ENCODE results near the gene EPHB2. TPM values are rescaled to one million over a fixed set of nuclear protein-coding genes. Genes with fewer than 3 reads are reported as not detected.

EPHB2 gene
- polyA plus RNA-seq, 4 donors, result 1.1 to 52.5 (median 15.8) TPM

DNA sequence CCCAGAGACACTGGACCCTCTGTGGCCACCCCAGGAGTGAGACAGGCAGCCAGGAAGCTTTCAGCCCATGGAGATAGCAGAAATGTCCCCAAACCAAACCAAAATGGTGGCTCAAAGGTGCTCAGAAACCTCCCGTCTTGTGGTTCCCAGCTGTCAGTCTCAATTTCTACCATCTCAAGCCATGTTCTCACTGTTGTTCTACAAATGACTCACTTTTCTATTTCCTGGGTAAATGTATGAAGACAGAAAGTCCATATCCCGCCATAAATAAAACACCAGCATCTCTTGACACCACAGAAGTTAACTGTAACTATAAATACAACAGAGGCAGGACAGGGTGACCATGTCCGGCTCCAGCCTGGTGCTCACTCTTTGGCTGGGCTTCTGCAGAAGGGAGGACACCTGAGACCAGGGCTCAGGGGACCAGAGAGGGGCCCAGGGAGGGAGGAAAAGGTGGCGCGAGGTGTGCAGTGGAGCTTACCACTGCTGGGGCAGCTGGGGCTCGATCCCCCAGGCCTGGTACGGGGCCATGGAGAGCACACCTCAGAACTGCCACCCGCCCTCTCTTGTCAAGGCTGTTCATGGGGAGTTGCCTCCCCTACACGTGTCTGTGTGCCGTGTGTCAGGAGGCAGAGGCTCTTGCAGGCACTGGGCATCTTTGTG is 43.6 kb downstream of the EPHB2 start:
- Histone ChIP-seq H3K36me3 (ENCODE audit: control insufficient read depth in 3 of 3, insufficient read depth in 2 of 3, low read depth in 1 of 3, low read length in 3 of 3) (peaks cover 0 to 32% (median 0%) of the 10 kb centered on the region in 3 donors), H3K9me3 (ENCODE audit: control insufficient read depth in 2 of 2, insufficient read depth in 1 of 2, low read depth in 1 of 2, low read length in 1 of 2) (no peaks in the 10 kb centered on the region), H3K27me3 (ENCODE audit: control insufficient read depth in 3 of 3, insufficient read depth in 3 of 3, low read length in 3 of 3) (no peaks in the 10 kb centered on the region), H3K27ac (ENCODE audit: low read depth in 1 of 3, low read length in 2 of 3) (no peak overlapping the region), H3K4me3 (ENCODE audit: low read depth in 1 of 3, low read length in 3 of 3) (no peak overlapping the region), H3K4me1 (ENCODE audit: control insufficient read depth in 3 of 3, insufficient read depth in 2 of 3, low read depth in 1 of 3, low read length in 2 of 3) (peaks cover 0 to 13% (median 3%) of the 10 kb centered on the region in 3 donors)
- FAIRE-seq (no peak), DNase-seq (no peak)
- WGBS, 3 donors, result 71 to 77% (median 72%) methylated on average over 10 of the region's 10 CpGs

DNA sequence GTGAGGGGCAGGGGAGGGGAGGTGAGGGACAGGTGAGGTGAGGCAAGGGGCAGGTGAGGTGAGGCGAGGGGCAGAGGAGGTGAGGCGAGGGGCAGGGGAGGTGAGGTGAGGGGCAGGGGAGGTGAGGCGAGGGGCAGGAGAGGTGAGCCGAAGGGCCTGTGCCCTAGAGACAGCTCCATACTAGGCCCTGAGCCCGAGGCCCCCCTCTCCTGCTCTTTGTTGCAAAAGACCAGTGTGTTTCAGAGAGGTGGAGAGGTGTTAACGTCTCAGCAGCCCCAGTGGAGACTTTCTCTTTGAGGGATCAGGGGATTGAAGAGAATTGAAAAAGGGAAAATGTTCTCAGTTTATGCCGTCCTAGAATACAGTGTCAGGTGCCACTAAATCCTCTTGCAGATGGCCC is 44.2 kb downstream of the EPHB2 start:
- DNase-seq, result no peak
- H3K36me3 ChIP-seq (ENCODE audit: control insufficient read depth in 3 of 3, insufficient read depth in 2 of 3, low read depth in 1 of 3, low read length in 3 of 3), result peaks cover 0 to 32% (median 0%) of the 10 kb centered on the region in 3 donors
- no peaks in the 10 kb centered on the region for H3K27me3 ChIP-seq (ENCODE audit: control insufficient read depth in 3 of 3, insufficient read depth in 3 of 3, low read length in 3 of 3)
- H3K9me3 ChIP-seq (ENCODE audit: control insufficient read depth in 2 of 2, insufficient read depth in 1 of 2, low read depth in 1 of 2, low read length in 1 of 2), result no peaks in the 10 kb centered on the region
- no peak overlapping the region for H3K4me3 ChIP-seq (ENCODE audit: low read depth in 1 of 3, low read length in 3 of 3)
- no peak overlapping the region for H3K27ac ChIP-seq (ENCODE audit: low read depth in 1 of 3, low read length in 2 of 3)
- 42 to 67% (median 57%) methylated on average over 7 of the region's 7 CpGs for WGBS, 3 donors
- FAIRE-seq, result no peak
- peaks cover 0 to 12% (median 3%) of the 10 kb centered on the region in 3 donors for H3K4me1 ChIP-seq (ENCODE audit: control insufficient read depth in 3 of 3, insufficient read depth in 2 of 3, low read depth in 1 of 3, low read length in 2 of 3)

DNA sequence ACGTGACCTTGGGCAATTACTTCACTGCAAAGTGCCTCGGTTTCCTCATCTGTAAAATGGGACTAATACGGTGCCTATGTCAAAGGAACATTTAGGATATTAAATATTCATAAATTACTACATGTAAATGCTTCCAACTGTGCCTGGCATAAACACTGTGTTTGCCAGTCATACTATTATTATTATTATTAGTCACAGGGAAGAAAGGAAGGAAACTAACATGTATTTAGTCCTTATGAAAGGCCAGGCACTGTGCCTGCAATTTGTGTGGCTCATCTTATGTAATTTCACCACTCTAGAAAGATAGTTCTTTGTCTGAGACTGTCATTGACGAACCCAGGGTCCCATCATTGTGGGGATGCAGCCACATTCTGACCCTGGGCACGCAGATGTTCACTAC is 45.0 kb downstream of the EPHB2 start:
- no peaks in the 10 kb centered on the region for H3K9me3 ChIP-seq (ENCODE audit: control insufficient read depth in 2 of 2, insufficient read depth in 1 of 2, low read depth in 1 of 2, low read length in 1 of 2)
- no peak overlapping the region for H3K4me3 ChIP-seq (ENCODE audit: low read depth in 1 of 3, low read length in 3 of 3)
- DNase-seq, result no peak
- H3K4me1 ChIP-seq (ENCODE audit: control insufficient read depth in 3 of 3, insufficient read depth in 2 of 3, low read depth in 1 of 3, low read length in 2 of 3), result peaks cover 0 to 5% (median 0%) of the 10 kb centered on the region in 3 donors
- H3K27me3 ChIP-seq (ENCODE audit: control insufficient read depth in 3 of 3, insufficient read depth in 3 of 3, low read length in 3 of 3), result no peaks in the 10 kb centered on the region
- peaks cover 0 to 40% (median 0%) of the 10 kb centered on the region in 3 donors for H3K36me3 ChIP-seq (ENCODE audit: control insufficient read depth in 3 of 3, insufficient read depth in 2 of 3, low read depth in 1 of 3, low read length in 3 of 3)
- FAIRE-seq, result no peak
- 58 to 71% (median 65%) methylated on average over 5 of the region's 5 CpGs for WGBS, 3 donors
- no peak overlapping the region for H3K27ac ChIP-seq (ENCODE audit: low read depth in 1 of 3, low read length in 2 of 3)

DNA sequence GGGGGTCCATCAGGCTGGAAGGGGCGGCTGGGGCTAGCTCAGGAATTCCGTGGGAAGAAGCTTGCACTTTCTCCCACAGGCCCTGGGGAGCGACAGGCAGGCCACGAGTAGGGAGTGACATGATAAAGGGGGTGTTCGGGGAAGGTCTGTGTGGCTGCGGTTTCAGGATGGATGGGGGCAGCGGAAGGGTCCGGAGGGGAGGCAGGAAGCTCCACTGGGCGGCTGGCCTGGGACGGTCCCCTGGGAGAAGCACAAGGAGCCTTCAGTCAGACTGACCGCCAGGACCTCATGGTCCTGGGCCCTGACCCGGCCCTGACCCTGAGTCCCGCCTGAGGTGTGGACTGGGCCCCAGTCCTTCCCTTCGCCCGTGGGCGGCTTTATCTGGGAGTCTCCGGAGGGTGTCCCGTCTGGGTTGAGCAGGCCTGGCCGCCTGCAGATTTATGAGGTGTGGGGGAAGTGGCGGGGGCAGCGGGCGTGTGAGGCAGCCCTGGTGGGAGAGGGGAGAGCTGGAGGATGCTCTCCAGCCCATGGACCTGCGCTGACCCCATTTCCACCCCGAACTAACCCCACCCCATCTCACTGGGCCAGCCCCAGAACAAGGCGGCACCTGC is 45.6 kb downstream of the EPHB2 start:
- Histone ChIP-seq H3K9me3 (ENCODE audit: control insufficient read depth in 2 of 2, insufficient read depth in 1 of 2, low read depth in 1 of 2, low read length in 1 of 2) (no peaks in the 10 kb centered on the region), H3K27ac (ENCODE audit: low read depth in 1 of 3, low read length in 2 of 3) (no peak overlapping the region), H3K36me3 (ENCODE audit: control insufficient read depth in 3 of 3, insufficient read depth in 2 of 3, low read depth in 1 of 3, low read length in 3 of 3) (peaks cover 0 to 46% (median 0%) of the 10 kb centered on the region in 3 donors), H3K4me3 (ENCODE audit: low read depth in 1 of 3, low read length in 3 of 3) (no peak overlapping the region), H3K4me1 (ENCODE audit: control insufficient read depth in 3 of 3, insufficient read depth in 2 of 3, low read depth in 1 of 3, low read length in 2 of 3) (no peaks in the 10 kb centered on the region), H3K27me3 (ENCODE audit: control insufficient read depth in 3 of 3, insufficient read depth in 3 of 3, low read length in 3 of 3) (no peaks in the 10 kb centered on the region)
- DNase-seq, result no peak
- no peak for FAIRE-seq
- 70 to 85% (median 71%) methylated on average over 16 to 25 of the region's 25 CpGs for WGBS, 3 donors

DNA sequence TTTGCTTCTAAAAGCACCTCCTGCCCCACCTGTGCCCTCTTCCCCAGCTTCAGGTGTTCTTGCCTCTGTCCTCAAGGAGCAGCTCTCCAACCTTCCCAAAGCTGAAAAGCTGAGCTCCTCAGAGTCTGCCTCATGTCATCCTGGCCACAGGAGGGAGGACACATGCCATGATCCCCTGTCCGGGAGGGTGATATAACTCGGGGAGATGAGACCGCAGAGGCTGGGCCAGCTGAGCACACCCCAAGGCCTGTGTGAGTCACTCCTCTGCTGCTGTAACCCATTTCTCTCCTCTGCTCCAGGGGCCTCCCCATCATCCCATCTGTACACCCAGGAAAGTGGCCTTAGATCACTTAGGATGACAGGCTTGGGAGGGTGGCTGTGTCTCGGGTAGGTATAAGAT is 49.8 kb downstream of the EPHB2 start:
- H3K27ac ChIP-seq (ENCODE audit: low read depth in 1 of 3, low read length in 2 of 3), result no peak overlapping the region
- 36 to 65% (median 57%) methylated on average over 4 of the region's 4 CpGs for WGBS, 3 donors
- H3K27me3 ChIP-seq (ENCODE audit: control insufficient read depth in 3 of 3, insufficient read depth in 3 of 3, low read length in 3 of 3), result no peaks in the 10 kb centered on the region
- peaks cover 0 to 7% (median 0%) of the 10 kb centered on the region in 3 donors for H3K4me1 ChIP-seq (ENCODE audit: control insufficient read depth in 3 of 3, insufficient read depth in 2 of 3, low read depth in 1 of 3, low read length in 2 of 3)
- H3K36me3 ChIP-seq (ENCODE audit: control insufficient read depth in 3 of 3, insufficient read depth in 2 of 3, low read depth in 1 of 3, low read length in 3 of 3), result peaks cover 0 to 54% (median 0%) of the 10 kb centered on the region in 3 donors
- H3K4me3 ChIP-seq (ENCODE audit: low read depth in 1 of 3, low read length in 3 of 3), result no peak overlapping the region
- H3K9me3 ChIP-seq (ENCODE audit: control insufficient read depth in 2 of 2, insufficient read depth in 1 of 2, low read depth in 1 of 2, low read length in 1 of 2), result no peaks in the 10 kb centered on the region
- DNase-seq, result no peak
- FAIRE-seq, result no peak

DNA sequence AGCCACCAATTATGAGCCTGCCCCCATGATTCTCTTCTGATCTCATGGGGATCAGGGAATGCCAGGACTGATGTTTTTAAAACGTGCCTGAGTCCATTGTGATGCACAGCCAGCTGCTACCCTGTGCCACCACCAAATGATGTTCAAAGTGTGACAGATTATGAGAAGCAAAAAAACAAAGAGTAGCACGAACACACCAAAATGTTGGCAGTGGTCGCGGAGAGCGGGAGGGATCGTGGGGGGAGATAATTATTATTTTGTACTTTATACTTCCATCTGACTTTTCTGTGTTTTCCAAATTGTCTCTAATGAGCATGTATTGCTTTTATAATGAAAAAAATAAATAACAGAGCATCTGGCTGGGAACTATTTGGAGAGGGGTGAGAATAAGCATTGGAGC is 50.5 kb downstream of the EPHB2 start:
- WGBS, 3 donors, result 76 to 83% (median 79%) methylated on average over 6 of the region's 6 CpGs
- no peak for FAIRE-seq
- Histone ChIP-seq H3K4me3 (ENCODE audit: low read depth in 1 of 3, low read length in 3 of 3) (no peak overlapping the region), H3K4me1 (ENCODE audit: control insufficient read depth in 3 of 3, insufficient read depth in 2 of 3, low read depth in 1 of 3, low read length in 2 of 3) (peaks cover 0 to 7% (median 0%) of the 10 kb centered on the region in 3 donors), H3K9me3 (ENCODE audit: control insufficient read depth in 2 of 2, insufficient read depth in 1 of 2, low read depth in 1 of 2, low read length in 1 of 2) (no peaks in the 10 kb centered on the region), H3K27me3 (ENCODE audit: control insufficient read depth in 3 of 3, insufficient read depth in 3 of 3, low read length in 3 of 3) (no peaks in the 10 kb centered on the region), H3K36me3 (ENCODE audit: control insufficient read depth in 3 of 3, insufficient read depth in 2 of 3, low read depth in 1 of 3, low read length in 3 of 3) (peaks cover 0 to 57% (median 0%) of the 10 kb centered on the region in 3 donors), H3K27ac (ENCODE audit: low read depth in 1 of 3, low read length in 2 of 3) (no peak overlapping the region)
- no peak for DNase-seq

DNA sequence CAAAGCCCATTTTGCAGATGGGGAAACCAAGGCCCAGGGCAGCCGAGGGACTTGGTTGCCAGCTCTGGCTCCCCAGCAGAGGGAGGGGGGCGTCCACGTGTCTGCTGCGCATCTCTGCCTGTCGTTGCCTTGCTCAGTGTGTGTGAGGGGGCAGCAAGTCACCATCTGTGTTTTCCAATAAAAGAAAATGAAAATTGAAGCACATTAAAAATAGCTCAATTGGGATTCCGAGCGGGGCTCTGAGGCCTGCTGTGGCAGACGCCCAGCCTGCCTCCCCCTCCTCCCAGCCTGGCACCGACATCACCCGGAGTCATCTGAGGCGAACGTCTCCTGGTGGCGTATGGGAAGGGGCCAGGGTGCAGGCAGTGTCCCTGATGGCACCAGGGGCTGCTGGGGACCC is 51.2 kb downstream of the EPHB2 start:
- Histone ChIP-seq H3K4me3 (ENCODE audit: low read depth in 1 of 3, low read length in 3 of 3) (no peak overlapping the region), H3K9me3 (ENCODE audit: control insufficient read depth in 2 of 2, insufficient read depth in 1 of 2, low read depth in 1 of 2, low read length in 1 of 2) (no peaks in the 10 kb centered on the region), H3K4me1 (ENCODE audit: control insufficient read depth in 3 of 3, insufficient read depth in 2 of 3, low read depth in 1 of 3, low read length in 2 of 3) (peaks cover 0 to 7% (median 0%) of the 10 kb centered on the region in 3 donors), H3K36me3 (ENCODE audit: control insufficient read depth in 3 of 3, insufficient read depth in 2 of 3, low read depth in 1 of 3, low read length in 3 of 3) (peaks cover 0 to 62% (median 0%) of the 10 kb centered on the region in 3 donors), H3K27ac (ENCODE audit: low read depth in 1 of 3, low read length in 2 of 3) (no peak overlapping the region), H3K27me3 (ENCODE audit: control insufficient read depth in 3 of 3, insufficient read depth in 3 of 3, low read length in 3 of 3) (no peaks in the 10 kb centered on the region)
- 73 to 76% (median 76%) methylated on average over 13 of the region's 13 CpGs for WGBS, 3 donors
- DNase-seq (no peak), FAIRE-seq (no peak)

DNA sequence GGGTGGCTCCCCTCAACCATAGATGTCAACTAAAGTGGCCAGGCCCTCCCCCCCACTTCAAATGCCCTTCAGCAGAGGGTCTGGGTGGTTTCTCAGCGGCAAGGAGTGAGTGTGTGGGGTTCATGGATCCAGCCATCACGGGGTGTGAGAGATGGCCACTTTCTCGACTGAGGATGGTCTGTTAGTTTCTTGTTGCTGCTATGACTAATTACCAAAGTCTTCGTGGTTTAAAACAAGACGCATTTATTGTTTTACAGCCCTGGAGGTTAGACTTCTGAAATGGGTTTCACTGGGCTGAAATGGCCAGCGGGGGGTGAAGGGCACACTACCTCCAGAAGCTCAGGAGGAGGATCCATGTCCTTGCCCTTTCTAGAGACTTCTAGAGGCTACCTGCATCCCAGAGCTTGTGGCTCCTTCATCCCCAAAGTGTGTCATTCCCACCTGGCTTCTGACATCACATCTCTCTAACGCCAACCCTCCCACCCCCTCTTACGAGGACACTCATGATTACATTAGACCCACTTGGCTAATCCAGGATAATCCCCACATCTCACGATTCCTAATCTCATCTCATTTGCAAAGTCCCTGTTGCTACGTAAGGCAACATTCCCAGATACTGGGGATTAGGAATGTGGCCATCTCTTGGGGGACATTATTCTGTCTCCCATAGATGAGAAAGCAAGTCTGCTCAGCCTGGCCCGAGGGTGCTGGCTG is 53.0 kb downstream of the EPHB2 start:
- Histone ChIP-seq H3K36me3 (ENCODE audit: control insufficient read depth in 3 of 3, insufficient read depth in 2 of 3, low read depth in 1 of 3, low read length in 3 of 3) (peaks cover 0 to 68% (median 0%) of the 10 kb centered on the region in 3 donors), H3K27ac (ENCODE audit: low read depth in 1 of 3, low read length in 2 of 3) (no peak overlapping the region), H3K4me3 (ENCODE audit: low read depth in 1 of 3, low read length in 3 of 3) (no peak overlapping the region), H3K9me3 (ENCODE audit: control insufficient read depth in 2 of 2, insufficient read depth in 1 of 2, low read depth in 1 of 2, low read length in 1 of 2) (no peaks in the 10 kb centered on the region), H3K27me3 (ENCODE audit: control insufficient read depth in 3 of 3, insufficient read depth in 3 of 3, low read length in 3 of 3) (no peaks in the 10 kb centered on the region), H3K4me1 (ENCODE audit: control insufficient read depth in 3 of 3, insufficient read depth in 2 of 3, low read depth in 1 of 3, low read length in 2 of 3) (peaks cover 0 to 7% (median 0%) of the 10 kb centered on the region in 3 donors)
- FAIRE-seq (no peak), DNase-seq (peak in 1 of 2 donors; percentile 40)
- 33 to 50% (median 48%) methylated on average over 11 of the region's 11 CpGs for WGBS, 3 donors
